C4-2B (cell line): Measurements from ENCODE around the gene CDKL2.

Experiments used
- CTCF ChIP-seq: fragments of 450-650 bp; conservative IDR thresholded peaks from 2 replicates; pipeline ENCODE4 v1.5.1; 2017; ENCODE audit warnings: mild to moderate bottlenecking
- ZFX ChIP-seq: fragments of 450-650 bp; IDR thresholded peaks from 2 replicates; pipeline ENCODE4 v1.6.1; 2017

GRCh38 chr4:75630174-75630936, at the start of gene CDKL2:
- TF ChIP-seq CTCF: no peak
- no peak for TF ChIP-seq ZFX
